ENCODE measurements around the gene CPM. TPM values are rescaled to one million over a fixed set of nuclear protein-coding genes. Genes with fewer than 3 reads are reported as not detected.

The CPM gene
- total RNA-seq, 1 experiment from 2014 or later = 0.96 TPM

DNA sequence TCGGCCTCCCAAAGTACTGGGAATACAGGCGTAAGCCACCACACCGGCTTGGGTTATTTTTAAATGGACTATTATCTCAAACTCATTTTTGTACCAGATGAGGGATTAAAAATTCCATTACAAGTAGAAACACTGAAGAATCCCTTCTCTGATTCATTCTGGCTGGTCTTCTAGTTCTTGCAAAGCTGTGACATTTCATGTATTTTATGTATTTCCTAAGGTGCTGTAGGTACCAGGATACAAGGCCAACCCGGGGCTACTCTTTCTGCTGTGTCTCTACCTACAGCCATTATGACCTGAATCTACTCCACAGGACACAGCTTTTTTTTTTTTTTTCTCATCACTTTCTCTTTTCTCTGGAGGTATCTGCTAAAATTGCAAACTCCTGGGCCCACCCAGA is 24.9 kb downstream of the CPM start:
- Mint-ChIP-seq H3K9me3 (peaks cover 4% of the 10 kb centered on the region), H3K4me1 (no peaks in the 10 kb centered on the region), H3K36me3 (no peaks in the 10 kb centered on the region), H3K27ac (no peak overlapping the region), H3K4me3 (no peak overlapping the region), H3K27me3 (ENCODE audit: low read depth) (no peaks in the 10 kb centered on the region)
- no peak for DNase-seq (ENCODE audit: low spot score)
- ChIA-PET CTCF (no interaction called here), POLR2A (no interaction called here)
- TF ChIP-seq, protein P1, sequence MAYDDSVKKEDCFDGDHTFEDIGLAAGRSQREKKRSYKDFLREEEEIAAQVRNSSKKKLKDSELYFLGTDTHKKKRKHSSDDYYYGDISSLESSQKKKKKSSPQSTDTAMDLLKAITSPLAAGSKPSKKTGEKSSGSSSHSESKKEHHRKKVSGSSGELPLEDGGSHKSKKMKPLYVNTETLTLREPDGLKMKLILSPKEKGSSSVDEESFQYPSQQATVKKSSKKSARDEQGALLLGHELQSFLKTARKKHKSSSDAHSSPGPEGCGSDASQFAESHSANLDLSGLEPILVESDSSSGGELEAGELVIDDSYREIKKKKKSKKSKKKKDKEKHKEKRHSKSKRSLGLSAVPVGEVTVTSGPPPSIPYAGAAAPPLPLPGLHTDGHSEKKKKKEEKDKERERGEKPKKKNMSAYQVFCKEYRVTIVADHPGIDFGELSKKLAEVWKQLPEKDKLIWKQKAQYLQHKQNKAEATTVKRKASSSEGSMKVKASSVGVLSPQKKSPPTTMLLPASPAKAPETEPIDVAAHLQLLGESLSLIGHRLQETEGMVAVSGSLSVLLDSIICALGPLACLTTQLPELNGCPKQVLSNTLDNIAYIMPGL (CRISPR knock-in tag; IDR thresholded peaks at IDR 0.05) = no peak
- TF ChIP-seq SMAD4 (CRISPR knock-in tag; IDR thresholded peaks at IDR 0.05) (no peak), ZNF423 (CRISPR knock-in tag; IDR thresholded peaks at IDR 0.05) (no peak)
- no peak for ATAC-seq

DNA sequence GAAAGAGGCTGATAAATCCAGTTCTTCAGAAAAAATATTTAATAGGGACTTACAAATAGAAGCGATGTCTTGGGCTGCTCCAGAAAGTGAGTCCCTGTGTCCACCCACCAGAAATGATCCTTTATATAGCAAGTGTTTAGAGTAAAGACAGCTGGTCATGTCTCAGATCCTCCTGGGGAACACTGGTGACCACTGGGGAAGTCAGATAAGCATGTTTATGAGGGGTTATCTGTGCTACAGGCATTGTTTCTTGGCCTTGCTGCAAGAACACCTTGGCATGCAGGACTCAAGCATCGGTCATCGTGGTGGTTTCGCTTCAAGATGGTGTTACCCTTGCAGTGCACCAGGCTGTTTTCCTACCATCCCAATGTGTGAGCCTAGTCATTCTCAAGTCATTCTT is 27.2 kb downstream of the CPM start:
- CTCF ChIA-PET = no interaction called here
- no peak for DNase-seq (ENCODE audit: low spot score)

More for the DNA sequence above, 27.2 kb downstream of the CPM start:
- Mint-ChIP-seq H3K9me3 (peaks cover 4% of the 10 kb centered on the region), H3K27ac (no peak overlapping the region), H3K36me3 (no peaks in the 10 kb centered on the region), H3K4me3 (no peak overlapping the region), H3K4me1 (peaks cover 4% of the 10 kb centered on the region), H3K27me3 (ENCODE audit: low read depth) (no peaks in the 10 kb centered on the region)
- TF ChIP-seq ELF4 (CRISPR knock-in tag; IDR thresholded peaks at IDR 0.05; ENCODE audit: low read depth) (no peak), ZNF423 (CRISPR knock-in tag; IDR thresholded peaks at IDR 0.05) (no peak), SMAD3 (CRISPR knock-in tag; IDR thresholded peaks at IDR 0.05; ENCODE audit: borderline replicate concordance) (no peak), ZNF416 (CRISPR knock-in tag; IDR thresholded peaks at IDR 0.05) (no peak), NFATC4 (CRISPR knock-in tag; IDR thresholded peaks at IDR 0.05) (no peak), ZNF138 (CRISPR knock-in tag; conservative IDR thresholded peaks at IDR 0.05) (no peak)
- TF ChIP-seq, protein P2, sequence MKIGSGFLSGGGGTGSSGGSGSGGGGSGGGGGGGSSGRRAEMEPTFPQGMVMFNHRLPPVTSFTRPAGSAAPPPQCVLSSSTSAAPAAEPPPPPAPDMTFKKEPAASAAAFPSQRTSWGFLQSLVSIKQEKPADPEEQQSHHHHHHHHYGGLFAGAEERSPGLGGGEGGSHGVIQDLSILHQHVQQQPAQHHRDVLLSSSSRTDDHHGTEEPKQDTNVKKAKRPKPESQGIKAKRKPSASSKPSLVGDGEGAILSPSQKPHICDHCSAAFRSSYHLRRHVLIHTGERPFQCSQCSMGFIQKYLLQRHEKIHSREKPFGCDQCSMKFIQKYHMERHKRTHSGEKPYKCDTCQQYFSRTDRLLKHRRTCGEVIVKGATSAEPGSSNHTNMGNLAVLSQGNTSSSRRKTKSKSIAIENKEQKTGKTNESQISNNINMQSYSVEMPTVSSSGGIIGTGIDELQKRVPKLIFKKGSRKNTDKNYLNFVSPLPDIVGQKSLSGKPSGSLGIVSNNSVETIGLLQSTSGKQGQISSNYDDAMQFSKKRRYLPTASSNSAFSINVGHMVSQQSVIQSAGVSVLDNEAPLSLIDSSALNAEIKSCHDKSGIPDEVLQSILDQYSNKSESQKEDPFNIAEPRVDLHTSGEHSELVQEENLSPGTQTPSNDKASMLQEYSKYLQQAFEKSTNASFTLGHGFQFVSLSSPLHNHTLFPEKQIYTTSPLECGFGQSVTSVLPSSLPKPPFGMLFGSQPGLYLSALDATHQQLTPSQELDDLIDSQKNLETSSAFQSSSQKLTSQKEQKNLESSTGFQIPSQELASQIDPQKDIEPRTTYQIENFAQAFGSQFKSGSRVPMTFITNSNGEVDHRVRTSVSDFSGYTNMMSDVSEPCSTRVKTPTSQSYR (CRISPR knock-in tag; IDR thresholded peaks at IDR 0.05) = no peak
- TF ChIP-seq, protein P3, sequence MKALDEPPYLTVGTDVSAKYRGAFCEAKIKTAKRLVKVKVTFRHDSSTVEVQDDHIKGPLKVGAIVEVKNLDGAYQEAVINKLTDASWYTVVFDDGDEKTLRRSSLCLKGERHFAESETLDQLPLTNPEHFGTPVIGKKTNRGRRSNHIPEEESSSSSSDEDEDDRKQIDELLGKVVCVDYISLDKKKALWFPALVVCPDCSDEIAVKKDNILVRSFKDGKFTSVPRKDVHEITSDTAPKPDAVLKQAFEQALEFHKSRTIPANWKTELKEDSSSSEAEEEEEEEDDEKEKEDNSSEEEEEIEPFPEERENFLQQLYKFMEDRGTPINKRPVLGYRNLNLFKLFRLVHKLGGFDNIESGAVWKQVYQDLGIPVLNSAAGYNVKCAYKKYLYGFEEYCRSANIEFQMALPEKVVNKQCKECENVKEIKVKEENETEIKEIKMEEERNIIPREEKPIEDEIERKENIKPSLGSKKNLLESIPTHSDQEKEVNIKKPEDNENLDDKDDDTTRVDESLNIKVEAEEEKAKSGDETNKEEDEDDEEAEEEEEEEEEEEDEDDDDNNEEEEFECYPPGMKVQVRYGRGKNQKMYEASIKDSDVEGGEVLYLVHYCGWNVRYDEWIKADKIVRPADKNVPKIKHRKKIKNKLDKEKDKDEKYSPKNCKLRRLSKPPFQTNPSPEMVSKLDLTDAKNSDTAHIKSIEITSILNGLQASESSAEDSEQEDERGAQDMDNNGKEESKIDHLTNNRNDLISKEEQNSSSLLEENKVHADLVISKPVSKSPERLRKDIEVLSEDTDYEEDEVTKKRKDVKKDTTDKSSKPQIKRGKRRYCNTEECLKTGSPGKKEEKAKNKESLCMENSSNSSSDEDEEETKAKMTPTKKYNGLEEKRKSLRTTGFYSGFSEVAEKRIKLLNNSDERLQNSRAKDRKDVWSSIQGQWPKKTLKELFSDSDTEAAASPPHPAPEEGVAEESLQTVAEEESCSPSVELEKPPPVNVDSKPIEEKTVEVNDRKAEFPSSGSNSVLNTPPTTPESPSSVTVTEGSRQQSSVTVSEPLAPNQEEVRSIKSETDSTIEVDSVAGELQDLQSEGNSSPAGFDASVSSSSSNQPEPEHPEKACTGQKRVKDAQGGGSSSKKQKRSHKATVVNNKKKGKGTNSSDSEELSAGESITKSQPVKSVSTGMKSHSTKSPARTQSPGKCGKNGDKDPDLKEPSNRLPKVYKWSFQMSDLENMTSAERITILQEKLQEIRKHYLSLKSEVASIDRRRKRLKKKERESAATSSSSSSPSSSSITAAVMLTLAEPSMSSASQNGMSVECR (CRISPR knock-in tag; IDR thresholded peaks at IDR 0.05; ENCODE audit: borderline replicate concordance) = no peak
- TF ChIP-seq, protein P4, sequence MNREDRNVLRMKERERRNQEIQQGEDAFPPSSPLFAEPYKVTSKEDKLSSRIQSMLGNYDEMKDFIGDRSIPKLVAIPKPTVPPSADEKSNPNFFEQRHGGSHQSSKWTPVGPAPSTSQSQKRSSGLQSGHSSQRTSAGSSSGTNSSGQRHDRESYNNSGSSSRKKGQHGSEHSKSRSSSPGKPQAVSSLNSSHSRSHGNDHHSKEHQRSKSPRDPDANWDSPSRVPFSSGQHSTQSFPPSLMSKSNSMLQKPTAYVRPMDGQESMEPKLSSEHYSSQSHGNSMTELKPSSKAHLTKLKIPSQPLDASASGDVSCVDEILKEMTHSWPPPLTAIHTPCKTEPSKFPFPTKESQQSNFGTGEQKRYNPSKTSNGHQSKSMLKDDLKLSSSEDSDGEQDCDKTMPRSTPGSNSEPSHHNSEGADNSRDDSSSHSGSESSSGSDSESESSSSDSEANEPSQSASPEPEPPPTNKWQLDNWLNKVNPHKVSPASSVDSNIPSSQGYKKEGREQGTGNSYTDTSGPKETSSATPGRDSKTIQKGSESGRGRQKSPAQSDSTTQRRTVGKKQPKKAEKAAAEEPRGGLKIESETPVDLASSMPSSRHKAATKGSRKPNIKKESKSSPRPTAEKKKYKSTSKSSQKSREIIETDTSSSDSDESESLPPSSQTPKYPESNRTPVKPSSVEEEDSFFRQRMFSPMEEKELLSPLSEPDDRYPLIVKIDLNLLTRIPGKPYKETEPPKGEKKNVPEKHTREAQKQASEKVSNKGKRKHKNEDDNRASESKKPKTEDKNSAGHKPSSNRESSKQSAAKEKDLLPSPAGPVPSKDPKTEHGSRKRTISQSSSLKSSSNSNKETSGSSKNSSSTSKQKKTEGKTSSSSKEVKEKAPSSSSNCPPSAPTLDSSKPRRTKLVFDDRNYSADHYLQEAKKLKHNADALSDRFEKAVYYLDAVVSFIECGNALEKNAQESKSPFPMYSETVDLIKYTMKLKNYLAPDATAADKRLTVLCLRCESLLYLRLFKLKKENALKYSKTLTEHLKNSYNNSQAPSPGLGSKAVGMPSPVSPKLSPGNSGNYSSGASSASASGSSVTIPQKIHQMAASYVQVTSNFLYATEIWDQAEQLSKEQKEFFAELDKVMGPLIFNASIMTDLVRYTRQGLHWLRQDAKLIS (CRISPR knock-in tag; IDR thresholded peaks at IDR 0.05; ENCODE audit: borderline replicate concordance) = no peak
- no peak for ATAC-seq
- POLR2A ChIA-PET = no interaction called here

Measured in WTC11 (cell line).